H1 (cell line): ENCODE measurements around the gene PSMA5. TPM values are rescaled to one million over a fixed set of nuclear protein-coding genes. Genes with fewer than 3 reads are reported as not detected.

ENCODE experiments used
- CTCF ChIA-PET: fragments of 300-600 bp; sonication (Branson Sonifier 250); formaldehyde crosslinking; loops from one replicate; lab custom pipeline; 2021; ENCODE audit not compliant: partially characterized antibody; lab: Charles Lee
- POLR2A ChIA-PET: fragments of 300-600 bp; sonication (Branson Sonifier 250); formaldehyde crosslinking; loops from one replicate; lab custom pipeline; 2021; ENCODE audit warnings: inconsistent platforms; ENCODE audit not compliant: partially characterized antibody; lab: Charles Lee
- DNase-seq, 2 experiments: peaks; one replicate each; pipeline versions ENCODE4 v3.0.0 to v3.0.0-alpha.2; 2010 to 2022; ENCODE audit warnings: low spot score in 2 of 2, low read depth in 1 of 2, mixed read lengths in 1 of 2
- FAIRE-seq: peaks from 2 replicates; lab custom pipeline; 2011; peaks lifted over from hg19 to GRCh38; lab: Jason Lieb, UNC
- H2AFZ ChIP-seq: 2 replicates; pipeline ENCODE4 v1.8.1; 2012; ENCODE audit warnings: low read length, inconsistent platforms
- H2AK5ac ChIP-seq: 2 replicates; pipeline ENCODE4 v1.6.1; 2013; ENCODE audit warnings: low read depth, low read length
- H2BK120ac ChIP-seq: replicated peaks from 2 replicates; pipeline ENCODE3; 2013; ENCODE audit warnings: low read depth, low read length, inconsistent platforms
- H2BK12ac ChIP-seq: 2 replicates; pipeline ENCODE4 v1.6.1; 2013; ENCODE audit warnings: low read depth, low read length
- H2BK15ac ChIP-seq: 2 replicates; pipeline ENCODE4 v1.6.1; 2013; ENCODE audit warnings: low read length
- H2BK20ac ChIP-seq: 2 replicates; pipeline ENCODE4 v1.6.1; 2013; ENCODE audit warnings: low read length
- H2BK5ac ChIP-seq: 2 replicates; pipeline ENCODE4 v1.6.1; 2013; ENCODE audit warnings: low read depth, low read length
- H3K14ac ChIP-seq: 2 replicates; pipeline ENCODE4 v1.6.1; 2013; ENCODE audit warnings: inconsistent platforms; ENCODE audit not compliant: insufficient read length
- H3K18ac ChIP-seq: 2 replicates; pipeline ENCODE4 v1.6.1; 2013; ENCODE audit warnings: low read length; ENCODE audit errors: extremely low read depth
- H3K23ac ChIP-seq: 2 replicates; pipeline ENCODE4 v1.6.1; 2013; ENCODE audit warnings: inconsistent platforms; ENCODE audit not compliant: insufficient read length
- H3K23me2 ChIP-seq: 2 replicates; pipeline ENCODE4 v1.6.1; 2013; ENCODE audit warnings: low read depth, low read length
- H3K27ac ChIP-seq: 2 replicates; pipeline ENCODE4 v1.6.1; 2011; ENCODE audit warnings: low read depth, low read length, inconsistent platforms
- H3K27me3 ChIP-seq, 4 experiments: replicated peaks in 1 of 4; 1 replicate in 1 of 4; 2 replicates in 3 of 4; pipeline versions ENCODE4 v1.6.1 to v1.8.1; 2011 to 2013; ENCODE audit warnings: low read length in 3 of 4, mild to moderate bottlenecking in 3 of 4, inconsistent platforms in 2 of 4, mixed read lengths in 2 of 4, moderate library complexity in 1 of 4; ENCODE audit not compliant: control insufficient read depth in 3 of 4, insufficient read depth in 3 of 4; ENCODE audit errors: extremely low read depth in 1 of 4
- H3K36me3 ChIP-seq, 4 experiments: 2 replicates each; pipeline versions ENCODE4 v1.6.1 to v1.8.1; 2011 to 2013; ENCODE audit warnings: mild to moderate bottlenecking in 4 of 4, low read length in 3 of 4, moderate library complexity in 2 of 4, control low read depth in 1 of 4, inconsistent platforms in 1 of 4; ENCODE audit not compliant: insufficient read depth in 4 of 4, control insufficient read depth in 2 of 4
- H3K4ac ChIP-seq: replicated peaks from 2 replicates; pipeline ENCODE3; 2013; ENCODE audit warnings: low read length, low read depth, mixed read lengths, inconsistent platforms; ENCODE audit not compliant: insufficient read length
- H3K4me1 ChIP-seq, 4 experiments: replicated peaks in 1 of 4; 1 replicate in 1 of 4; 2 replicates in 3 of 4; pipeline versions ENCODE4 v1.6.1 to v1.8.1; 2011 to 2013; ENCODE audit warnings: low read length in 3 of 4, inconsistent platforms in 2 of 4, mixed read lengths in 1 of 4; ENCODE audit not compliant: insufficient read depth in 4 of 4, control insufficient read depth in 3 of 4
- H3K4me2 ChIP-seq, 2 experiments: 2 replicates each; pipeline versions ENCODE4 v1.6.1 to v1.8.1; 2011 to 2013; ENCODE audit warnings: low read depth in 2 of 2, low read length in 2 of 2, control low read depth in 1 of 2, inconsistent platforms in 1 of 2, mild to moderate bottlenecking in 1 of 2; ENCODE audit not compliant: insufficient read depth in 1 of 2
- H3K4me3 ChIP-seq, 4 experiments: fragments of 200-600, 300-600 bp in 1 of 4; sonication (generic), shearing (Covaris generic), sonication (Bioruptor Twin) in 1 of 4; 2 replicates each; pipeline versions ENCODE4 v1.5.1 to v1.8.1; 2011 to 2016; ENCODE audit warnings: low read length in 4 of 4, low read depth in 3 of 4, control low read depth in 2 of 4, inconsistent platforms in 2 of 4, mild to moderate bottlenecking in 2 of 4, mixed read lengths in 1 of 4, moderate library complexity in 1 of 4; ENCODE audit not compliant: insufficient read depth in 2 of 4; ENCODE audit errors: extremely low read depth in 1 of 4
- H3K56ac ChIP-seq: replicated peaks from 2 replicates; pipeline ENCODE3; 2013; ENCODE audit warnings: low read depth, mild to moderate bottlenecking, mixed read lengths, low read length, inconsistent platforms; ENCODE audit not compliant: insufficient read length
- H3K79me1 ChIP-seq: 2 replicates; pipeline ENCODE4 v1.6.1; 2013; ENCODE audit warnings: low read depth, low read length, control low read depth
- H3K79me2 ChIP-seq, 2 experiments: 2 replicates each; pipeline versions ENCODE4 v1.6.1 to v1.8.1; 2012 to 2013; ENCODE audit warnings: low read length in 2 of 2, mild to moderate bottlenecking in 2 of 2, inconsistent platforms in 1 of 2; ENCODE audit not compliant: insufficient read depth in 2 of 2, control insufficient read depth in 1 of 2
- H3K9ac ChIP-seq, 4 experiments: replicated peaks in 1 of 4; 1 replicate in 1 of 4; 2 replicates in 3 of 4; pipeline versions ENCODE4 v1.6.1 to v1.8.1; 2011 to 2013; ENCODE audit warnings: low read depth in 3 of 4, low read length in 3 of 4, control low read depth in 2 of 4, mild to moderate bottlenecking in 2 of 4, moderate library complexity in 2 of 4, inconsistent platforms in 1 of 4; ENCODE audit errors: extremely low read depth in 1 of 4
- H3K9me3 ChIP-seq, 2 experiments: 2 replicates each; pipeline versions ENCODE4 v1.6.1 to v1.8.1; 2012 to 2013; ENCODE audit warnings: mild to moderate bottlenecking in 2 of 2, moderate library complexity in 2 of 2, control low read depth in 1 of 2, inconsistent platforms in 1 of 2, low read depth in 1 of 2, low read length in 1 of 2, mixed read lengths in 1 of 2; ENCODE audit not compliant: insufficient read depth in 2 of 2
- H4K20me1 ChIP-seq, 2 experiments: replicated peaks in 1 of 2; 2 replicates each; pipeline versions ENCODE3 to v1.8.1; 2011 to 2013; ENCODE audit warnings: inconsistent platforms in 2 of 2, low read length in 2 of 2, mild to moderate bottlenecking in 1 of 2; ENCODE audit not compliant: insufficient read depth in 2 of 2, control insufficient read depth in 1 of 2
- H4K5ac ChIP-seq: 2 replicates; pipeline ENCODE4 v1.6.1; 2013; ENCODE audit warnings: low read length, low read depth, mixed read lengths, inconsistent platforms; ENCODE audit not compliant: insufficient read length
- H4K8ac ChIP-seq: 2 replicates; pipeline ENCODE4 v1.8.0; 2013; ENCODE audit warnings: mild to moderate bottlenecking, moderate library complexity, low read length, inconsistent platforms; ENCODE audit not compliant: insufficient read depth; ENCODE audit errors: extremely low read depth
- H4K91ac ChIP-seq: replicated peaks from 2 replicates; pipeline ENCODE3; 2013; ENCODE audit warnings: low read length, mixed read lengths, inconsistent platforms; ENCODE audit not compliant: insufficient read length
- BCL11A ChIP-seq, 2 experiments: IDR thresholded peaks; one replicate each; pipeline ENCODE4 v1.6.1; 2011; ENCODE audit warnings: low read depth in 2 of 2, low read length in 2 of 2, mild to moderate bottlenecking in 2 of 2
- CHD1 ChIP-seq: IDR thresholded peaks from 2 replicates; pipeline ENCODE4 v1.6.1; 2012; ENCODE audit warnings: low read depth, low read length, improper control_type of control experiment
- CREB1 ChIP-seq: IDR thresholded peaks from 2 replicates; pipeline ENCODE4 v1.6.1; 2012; ENCODE audit warnings: inconsistent platforms
- CTBP2 ChIP-seq: IDR thresholded peaks from 2 replicates; pipeline ENCODE4 v1.7.0; 2011; ENCODE audit warnings: borderline replicate concordance, mild to moderate bottlenecking, moderate library complexity, mixed read lengths, low read length; ENCODE audit not compliant: insufficient read depth, insufficient read length
- EP300 ChIP-seq, 2 experiments: IDR thresholded peaks; 1 replicate in 1 of 2; 2 replicates in 1 of 2; pipeline ENCODE4 v1.6.1; 2011 to 2012; ENCODE audit warnings: low read depth in 2 of 2, low read length in 2 of 2, mild to moderate bottlenecking in 2 of 2, borderline replicate concordance in 1 of 2, inconsistent platforms in 1 of 2, moderate library complexity in 1 of 2
- GTF2F1 ChIP-seq: IDR thresholded peaks from 2 replicates; pipeline ENCODE4 v1.6.1; 2012; ENCODE audit warnings: low read depth, low read length, improper control_type of control experiment, borderline replicate concordance
- HDAC2 ChIP-seq, 2 experiments: fragments of 300-600 bp in 1 of 2; sonication (generic) in 1 of 2; IDR thresholded peaks; 2 replicates each; pipeline ENCODE4 v1.6.1; 2011 to 2012; ENCODE audit warnings: low read depth in 2 of 2, low read length in 2 of 2, mild to moderate bottlenecking in 2 of 2, moderate library complexity in 2 of 2, borderline replicate concordance in 1 of 2, inconsistent platforms in 1 of 2
- JUN ChIP-seq: IDR thresholded peaks from 2 replicates; pipeline ENCODE4 v1.6.1; 2011; ENCODE audit warnings: low read depth, mild to moderate bottlenecking, improper control_type of control experiment, low read length
- KDM1A ChIP-seq: fragments of 200-600, 300-600 bp; sonication (generic); IDR thresholded peaks from 2 replicates; pipeline ENCODE4 v1.7.1; 2016; ENCODE audit warnings: mild to moderate bottlenecking, low read length, borderline replicate concordance
- KDM5A ChIP-seq: fragments of 200-600 bp; IDR thresholded peaks from 2 replicates; pipeline ENCODE4 v1.7.1; 2012; ENCODE audit warnings: mild to moderate bottlenecking, low read length, inconsistent platforms, mixed read lengths
- POLR2A ChIP-seq, 2 experiments: IDR thresholded peaks; 1 replicate in 1 of 2; 2 replicates in 1 of 2; pipeline ENCODE4 v1.6.1; 2011; ENCODE audit warnings: low read depth in 2 of 2, low read length in 2 of 2, mild to moderate bottlenecking in 2 of 2; ENCODE audit errors: control extremely low read depth in 1 of 2
- SAP30 ChIP-seq: fragments of 300-600 bp; sonication (generic); IDR thresholded peaks from 2 replicates; pipeline ENCODE4 v1.7.1; 2012; ENCODE audit warnings: low read length, moderate library complexity, mild to moderate bottlenecking, inconsistent platforms; ENCODE audit not compliant: insufficient read depth, insufficient replicate concordance
- SP4 ChIP-seq: IDR thresholded peaks from 2 replicates; pipeline ENCODE4 v1.6.1; 2012; ENCODE audit warnings: low read length, inconsistent platforms
- TCF12 ChIP-seq: IDR thresholded peaks from 2 replicates; pipeline ENCODE4 v1.6.1; 2011; ENCODE audit warnings: low read depth, mild to moderate bottlenecking, low read length
- WGBS, 2 experiments: shearing (Covaris generic) in 1 of 2; methylation state at CpG; one replicate each; pipeline versions ENCODE4 v1.1.6 to v1.1.7; 2013 to 2015; ENCODE audit warnings: low lambda C conversion rate in 2 of 2, mixed read lengths in 2 of 2, inconsistent platforms in 1 of 2, low coverage in 1 of 2, missing lambda C conversion rate in 1 of 2; ENCODE audit not compliant: insufficient replicate concordance in 2 of 2, insufficient coverage in 1 of 2, insufficient read length in 1 of 2; ENCODE audit errors: extremely low coverage in 1 of 2, missing lambda C conversion rate in 1 of 2; 5-methylcytosine and 5-hydroxymethylcytosine counted together
- polyA plus RNA-seq, 7 experiments: library from polyadenylated mRNA; depleted of rRNA in 3 of 7; stranded (reverse) in 5 of 7; unstranded in 2 of 7; fragments of >200 nt in 5 of 7; fragments of 200-250 nt in 2 of 7; gene quantifications; 1 replicate in 5 of 7; 2 replicates in 1 of 7; 4 replicates in 1 of 7; pipeline versions ENCODE4 v1.2.1 to v1.2.3, GENCODE V29; 2011 to 2013; ENCODE audit warnings: missing spikeins in 2 of 7, mixed read lengths in 2 of 7
- total RNA-seq: library from RNA; stranded (reverse); fragmentation: NEBNext Ultra II Directional; extraction: Animal tissue kit (Norgen Biotek cat#: 25700); gene quantifications from 2 replicates; pipeline ENCODE4 v1.2.1, GENCODE V29; 2021

Gene PSMA5
- total and polyA plus RNA-seq, 2 of the 8 experiments (the other 6 are each of a cell fraction or from before 2014, with no cell fraction given) = 140 to 166 TPM

DNA sequence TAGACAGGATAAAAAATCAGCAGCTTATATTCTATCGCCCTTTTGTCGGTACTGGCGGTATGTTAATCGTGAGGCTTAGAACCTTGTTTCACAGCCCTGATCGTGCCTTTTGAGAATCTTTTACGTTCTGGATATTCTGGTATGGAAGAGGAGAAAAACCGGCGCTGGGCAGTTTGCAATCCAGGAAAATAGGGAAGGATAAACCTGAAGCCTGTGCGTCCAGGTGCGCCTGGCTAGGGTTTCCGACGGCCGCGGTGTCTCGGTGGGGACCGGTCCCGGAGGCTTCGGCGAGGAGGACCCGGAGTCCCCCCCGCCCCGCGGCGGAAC is 39.8 kb upstream of the PSMA5 start:
- Histone ChIP-seq H4K8ac (no peak overlapping the region), H3K9ac (no peak overlapping the region), H3K14ac (no peak overlapping the region), H3K18ac (peak overlapping the region; percentile 56; the same call in 1 of the 2 replicates), H2BK15ac (no peak overlapping the region), H4K20me1 (no peaks in the 10 kb centered on the region), H3K23ac (no peak overlapping the region), H2AK5ac (no peak overlapping the region), H2BK120ac (no peak overlapping the region), H3K4me2 (peak overlapping the region; percentile 88 to 94), H3K27me3 (peaks cover 4 to 52% (median 40%) of the 10 kb centered on the region in 4 experiments), H3K23me2 (peaks cover 8% of the 10 kb centered on the region; the same call in 1 of the 2 replicates), H4K5ac (no peak overlapping the region), H3K4me1 (peaks cover 0 to 8% (median 1%) of the 10 kb centered on the region in 4 experiments; a peak in 5 of 7 replicates), H4K91ac (no peak overlapping the region), H2BK20ac (no peak overlapping the region), H3K27ac (no peak overlapping the region), H2AFZ (peak overlapping the region; percentile 65), H3K79me2 (no peaks in the 10 kb centered on the region), H3K36me3 (no peaks in the 10 kb centered on the region), H2BK12ac (no peak overlapping the region), H3K4ac (no peak overlapping the region), H3K56ac (no peak overlapping the region), H2BK5ac (no peak overlapping the region), H3K79me1 (no peaks in the 10 kb centered on the region), H3K9me3 (no peaks in the 10 kb centered on the region), H3K4me3 (peak overlapping the region; percentile 61 to 80 (median 64))
- WGBS, 2 experiments = 11% methylated on average over 21 of the region's 24 CpGs; no CpG with 5 or more reads in 1 of the 2 experiments
- no peak for FAIRE-seq
- CTCF ChIA-PET = interaction anchor here (1.6 kb wide), 1 partner anchor 66 kb away, joined by 6 read pairs; no protein-coding TSS in a partner anchor
- DNase-seq = no peak
- POLR2A ChIA-PET = no interaction called here
- TF ChIP-seq TCF12 = no peak
- no peak for TF ChIP-seq KDM1A
- TF ChIP-seq SAP30 = no peak
- no peak for TF ChIP-seq KDM5A
- no peak for TF ChIP-seq GTF2F1
- TF ChIP-seq HDAC2 (IDR thresholded peaks at IDR 0.05; ENCODE audit: borderline replicate concordance in 1 of 2, low read depth in 2 of 2, low read length in 2 of 2) = no peak
- TF ChIP-seq CHD1 = no peak
- TF ChIP-seq CTBP2 = no peak
- TF ChIP-seq CREB1 = no peak
- no peak for TF ChIP-seq SP4
- no peak for TF ChIP-seq JUN
- no peak for TF ChIP-seq POLR2A (IDR thresholded peaks at IDR 0.05; ENCODE audit: control extremely low read depth in 1 of 2, low read depth in 2 of 2, low read length in 2 of 2)
- TF ChIP-seq BCL11A (IDR thresholded peaks at IDR 0.05; ENCODE audit: low read depth in 2 of 2, low read length in 2 of 2) = no peak
- TF ChIP-seq EP300 (IDR thresholded peaks at IDR 0.05; ENCODE audit: borderline replicate concordance in 1 of 2, low read depth in 2 of 2, low read length in 2 of 2) = no peak
